HG03280 (cell line): Measurements from ENCODE around the gene GRID2.
"Not testable (repeated sequence)": the region's sequence is repeated elsewhere in the genome, so short reads cannot be mapped to it uniquely, and the experiment has no call there.

Experiments used
- ATAC-seq: cut with Tn5 transposase; IDR thresholded peaks from one replicate; pipeline ENCODE4 v1.9.1; 2021; ENCODE audit warnings: mild to moderate bottlenecking, moderate library complexity; ENCODE audit not compliant: unreplicated experiment

GRID2 gene

GRCh38 chr4:92433272-92433758, 129.5 kb downstream of the GRID2 start:
- no peak for ATAC-seq

GRCh38 chr4:92438722-92439121, 135.0 kb downstream of the GRID2 start:
- ATAC-seq = not testable (repeated sequence)

DNA sequence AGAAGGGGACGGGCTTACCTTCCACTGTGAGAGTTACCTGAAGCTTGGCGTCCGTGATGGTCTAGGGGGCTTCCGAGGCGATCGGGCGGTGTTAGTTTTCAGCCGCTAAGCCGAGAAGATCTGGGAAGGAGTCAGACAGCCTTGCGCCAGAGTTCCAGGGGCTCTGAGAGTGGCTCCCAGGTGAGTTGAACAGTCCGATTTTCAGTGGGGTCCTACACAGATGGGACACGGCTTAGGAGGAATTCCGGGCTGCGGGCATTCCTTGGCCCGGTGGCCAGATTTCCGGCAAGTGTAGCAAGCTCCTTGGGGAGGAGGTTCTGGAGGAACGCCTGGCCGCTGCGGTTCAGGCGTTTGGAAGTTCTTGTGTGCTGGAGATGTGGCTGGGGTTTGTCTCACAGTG, 138.4 kb downstream of the GRID2 start:
- ATAC-seq = not testable (repeated sequence)

GRCh38 chr4:92444143-92444843, 140.5 kb downstream of the GRID2 start:
- ATAC-seq = not testable (repeated sequence)

GRCh38 chr4:92445127-92445526, 141.4 kb downstream of the GRID2 start:
- no peak for ATAC-seq

GRCh38 chr4:92447255-92447905, 143.6 kb downstream of the GRID2 start:
- ATAC-seq = no peak

- not testable (repeated sequence) for ATAC-seq
Measured at GRCh38 chr4:92448176-92448575, 144.4 kb downstream of the GRID2 start.

DNA sequence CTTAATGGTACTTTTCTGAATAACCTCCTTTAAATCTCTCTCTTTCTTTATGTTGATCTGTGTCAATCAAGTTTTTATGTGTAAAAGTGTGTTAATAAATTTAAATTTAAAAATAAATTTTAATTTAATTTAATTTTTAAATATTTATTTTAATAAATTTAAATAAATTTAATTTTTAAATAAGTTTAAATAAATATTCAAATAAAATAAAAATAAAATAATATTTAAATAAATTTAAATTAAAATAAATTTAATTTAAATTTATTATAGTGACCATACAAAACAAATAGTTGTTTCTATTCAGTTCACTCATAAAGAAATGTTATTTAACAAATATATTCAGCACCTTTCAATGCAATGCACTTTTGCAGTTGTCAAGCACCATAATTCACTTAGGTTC, 146.9 kb downstream of the GRID2 start:
- no peak for ATAC-seq

GRCh38 chr4:92451782-92452181, 148.0 kb downstream of the GRID2 start:
- no peak for ATAC-seq

GRCh38 chr4:92452383-92452782, 148.6 kb downstream of the GRID2 start:
- not testable (repeated sequence) for ATAC-seq

DNA sequence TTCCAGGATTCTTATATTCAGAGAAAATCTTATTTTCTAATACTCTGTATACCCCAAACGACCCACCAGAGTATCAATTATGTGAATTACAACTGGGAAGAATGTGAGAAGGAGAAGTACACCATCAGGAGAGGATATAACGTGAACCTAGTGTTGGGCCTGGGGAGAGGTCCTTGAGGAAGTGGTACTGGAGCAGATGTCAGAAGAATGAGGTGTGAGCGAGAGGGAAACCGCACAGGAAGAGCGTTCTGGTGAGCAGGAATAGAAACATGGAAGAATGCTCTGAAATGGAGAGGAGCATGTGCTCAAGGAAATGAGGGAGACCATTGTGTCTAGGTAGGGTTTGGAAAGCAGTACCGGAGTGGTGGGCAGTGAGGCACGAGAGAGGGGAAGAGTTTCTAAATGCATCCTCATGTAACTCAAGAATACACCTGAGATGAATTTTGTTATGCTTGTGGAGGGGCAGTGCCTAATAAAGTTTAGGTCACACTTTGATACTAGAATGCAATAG, 151.6 kb downstream of the GRID2 start:
- ATAC-seq = no peak

DNA sequence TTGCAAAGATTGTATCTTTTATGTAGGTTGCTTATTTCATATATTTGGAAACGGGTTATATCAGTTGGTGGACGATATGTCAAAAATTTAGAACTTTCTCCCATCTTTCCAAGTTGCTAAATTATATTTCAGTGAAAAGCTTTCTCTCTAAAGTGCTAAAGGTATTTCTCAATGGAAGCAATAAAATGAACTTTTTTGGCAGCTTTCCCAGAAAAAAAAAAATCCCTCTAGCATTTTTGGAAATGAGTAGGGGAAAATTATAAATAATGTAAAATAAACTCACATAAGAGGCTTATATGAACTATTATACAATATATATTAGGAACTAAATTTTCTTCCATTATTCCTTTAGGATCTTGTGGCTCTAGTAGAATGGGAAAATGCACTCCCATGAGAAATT, 152.2 kb downstream of the GRID2 start:
- ATAC-seq = no peak

- no peak for ATAC-seq
Measured at GRCh38 chr4:92461732-92462131, 158.0 kb downstream of the GRID2 start.

- no peak for ATAC-seq
Measured at GRCh38 chr4:92477298-92477697, 173.5 kb downstream of the GRID2 start.

GRCh38 chr4:92483341-92483740, 179.6 kb downstream of the GRID2 start:
- ATAC-seq = no peak

- ATAC-seq = no peak
Measured at GRCh38 chr4:92488496-92488895, 184.7 kb downstream of the GRID2 start.

GRCh38 chr4:92497141-92497540, 193.4 kb downstream of the GRID2 start:
- no peak for ATAC-seq

- ATAC-seq = no peak
Measured at GRCh38 chr4:92501456-92501855, 197.7 kb downstream of the GRID2 start.

DNA sequence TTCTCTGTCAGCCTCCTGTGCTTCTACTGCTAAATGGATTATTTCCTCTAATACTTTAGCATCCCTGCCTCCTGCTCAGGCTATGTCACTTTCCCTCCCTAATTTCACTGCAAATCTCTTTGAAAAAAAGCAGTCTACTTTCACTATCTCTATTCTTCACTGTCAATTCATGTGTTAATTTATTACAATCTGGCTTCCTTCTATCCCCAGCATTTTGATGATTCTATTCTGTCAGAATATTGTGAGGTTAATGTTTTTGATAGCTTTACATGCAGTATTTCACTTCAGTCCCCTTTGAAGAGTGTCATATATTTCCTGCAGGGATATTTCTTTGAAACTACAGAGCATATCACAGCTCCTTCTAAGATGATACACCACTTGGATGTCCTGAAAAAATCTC, 203.2 kb downstream of the GRID2 start:
- ATAC-seq = no peak

GRCh38 chr4:92514627-92515026, 210.9 kb downstream of the GRID2 start:
- ATAC-seq = no peak

DNA sequence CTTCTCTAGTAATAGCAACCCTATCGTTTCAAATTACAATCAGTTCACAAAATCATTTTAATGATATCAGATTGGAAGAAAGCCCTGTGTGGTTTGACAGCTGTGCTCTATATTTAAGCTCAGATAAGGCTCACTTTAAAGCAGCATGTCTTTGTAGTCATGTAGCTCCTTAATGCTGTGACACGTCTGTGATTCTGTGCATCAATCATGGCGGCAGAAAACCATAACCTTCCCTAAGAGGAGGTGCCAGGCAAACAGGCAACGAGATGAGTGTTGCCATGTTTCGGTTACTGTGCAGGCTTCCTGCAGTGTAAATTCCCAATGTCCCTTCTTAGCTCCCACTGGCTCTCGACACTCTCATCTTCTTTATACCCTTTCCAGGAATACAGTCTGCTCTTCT, 212.7 kb downstream of the GRID2 start:
- ATAC-seq = no peak

GRCh38 chr4:92519727-92520126, 216.0 kb downstream of the GRID2 start:
- ATAC-seq = no peak
